Effector memory CD4-positive, alpha-beta T cell (primary cell): Measurements from ENCODE around the gene PPP1R26.

Experiments
- DNase-seq, 3 donors: peaks; one replicate each; pipeline ENCODE4 v3.0.0-alpha.2; 2020
- H3K27ac ChIP-seq: 2 replicates; pipeline ENCODE4 v1.7.0; 2013; ENCODE audit warnings: mild to moderate bottlenecking, low read length, moderate library complexity; ENCODE audit not compliant: insufficient read depth, poor library complexity, severe bottlenecking
- H3K27me3 ChIP-seq: replicated peaks from 2 replicates; pipeline ENCODE4 v1.7.0; 2013; ENCODE audit warnings: mild to moderate bottlenecking, low read length; ENCODE audit not compliant: insufficient read depth, control insufficient read depth, poor library complexity, severe bottlenecking
- H3K36me3 ChIP-seq: 2 replicates; pipeline ENCODE4 v1.7.0; 2013; ENCODE audit warnings: mild to moderate bottlenecking, low read length, moderate library complexity; ENCODE audit not compliant: control insufficient read depth, insufficient read depth
- H3K4me1 ChIP-seq: 2 replicates; pipeline ENCODE4 v1.7.0; 2013; ENCODE audit warnings: low read length, mild to moderate bottlenecking; ENCODE audit not compliant: control insufficient read depth, insufficient read depth, poor library complexity, severe bottlenecking
- H3K4me3 ChIP-seq: 2 replicates; pipeline ENCODE4 v1.7.0; 2013; ENCODE audit warnings: low read length, low read depth, mild to moderate bottlenecking; ENCODE audit not compliant: insufficient read depth, poor library complexity, severe bottlenecking
- H3K9me3 ChIP-seq: 2 replicates; pipeline ENCODE4 v1.7.0; 2013; ENCODE audit warnings: mild to moderate bottlenecking, low read length, moderate library complexity; ENCODE audit not compliant: control insufficient read depth

Gene PPP1R26

DNA sequence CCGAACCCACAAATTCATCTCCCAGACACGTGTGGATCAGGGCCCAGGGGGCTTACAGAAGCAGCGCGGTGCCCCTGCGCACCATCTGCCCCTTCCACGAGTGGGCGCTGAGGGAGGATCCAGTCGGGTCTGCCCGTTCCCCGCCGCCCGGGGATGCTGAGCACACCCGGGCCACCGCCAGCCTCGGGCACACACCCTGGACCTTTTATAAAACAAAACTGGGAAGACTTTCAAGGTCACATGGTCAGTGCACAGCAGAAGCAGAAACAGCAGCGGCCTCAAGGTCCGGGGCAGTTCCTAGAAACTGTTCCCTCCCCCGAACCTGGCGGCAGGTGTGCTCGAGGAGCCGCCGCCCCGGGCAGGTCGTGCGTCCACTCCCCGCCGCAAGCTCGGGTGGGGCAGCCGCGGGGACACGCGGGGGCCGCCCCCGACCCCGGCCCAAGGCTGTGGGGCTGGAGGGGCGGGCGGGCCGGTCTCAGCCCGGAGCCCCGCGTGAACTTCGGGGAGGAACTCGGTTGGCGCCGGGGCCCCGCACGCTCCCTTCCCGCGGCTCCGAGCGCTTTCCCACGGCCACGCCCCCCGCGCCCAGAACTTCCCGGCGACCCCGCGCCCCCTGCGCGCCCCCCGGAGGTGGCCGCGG is 633 bp upstream of the PPP1R26 start:
- H3K4me3 ChIP-seq, result peak overlapping the region; percentile 35
- no peaks in the 10 kb centered on the region for H3K9me3 ChIP-seq
- peaks cover 11% of the 10 kb centered on the region for H3K4me1 ChIP-seq
- DNase-seq, result no peak
- no peaks in the 10 kb centered on the region for H3K36me3 ChIP-seq
- no peak overlapping the region for H3K27ac ChIP-seq
- H3K27me3 ChIP-seq, result peaks cover 4% of the 10 kb centered on the region

- no peak overlapping the region for H3K27ac ChIP-seq
These were observed 723 bp downstream of the PPP1R26 start for GRCh38 chr9:135480071-135480939.

DNA sequence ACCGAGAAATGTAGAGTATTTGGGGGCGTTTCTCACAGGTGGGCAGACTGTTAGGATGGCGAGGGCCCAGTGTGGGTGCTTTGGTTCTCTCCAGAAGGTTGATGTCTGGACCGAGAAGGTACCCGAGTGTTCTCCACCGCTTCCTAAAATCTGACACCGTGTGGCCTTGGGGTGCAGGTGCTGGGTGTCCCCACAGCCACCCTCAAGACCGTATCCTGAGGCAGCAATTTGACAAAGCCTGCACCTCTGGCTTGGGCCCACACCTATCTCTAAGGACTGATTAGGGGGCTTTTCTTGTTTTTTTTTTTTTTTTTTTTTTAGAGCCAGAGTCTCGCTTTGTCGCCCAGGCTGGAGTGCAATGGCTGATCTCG is 1.3 kb downstream of the PPP1R26 start:
- H3K9me3 ChIP-seq, result no peaks in the 10 kb centered on the region
- H3K4me1 ChIP-seq, result peaks cover 11% of the 10 kb centered on the region
- DNase-seq, result no peak
- peak overlapping the region; percentile 66 for H3K4me3 ChIP-seq
- no peak overlapping the region for H3K27ac ChIP-seq
- H3K36me3 ChIP-seq, result no peaks in the 10 kb centered on the region
- peaks cover 4% of the 10 kb centered on the region for H3K27me3 ChIP-seq

More at GRCh38 chr9:135480071-135480939, 723 bp downstream of the PPP1R26 start:
- Histone ChIP-seq H3K4me3 (peak overlapping the region; percentile 66), H3K4me1 (peaks cover 11% of the 10 kb centered on the region), H3K36me3 (no peaks in the 10 kb centered on the region), H3K9me3 (no peaks in the 10 kb centered on the region), H3K27me3 (peaks cover 4% of the 10 kb centered on the region)
- no peak for DNase-seq

- H3K27me3 ChIP-seq, result peaks cover 4% of the 10 kb centered on the region
These were observed 2.6 kb downstream of the PPP1R26 start for GRCh38 chr9:135482015-135482754.

DNA sequence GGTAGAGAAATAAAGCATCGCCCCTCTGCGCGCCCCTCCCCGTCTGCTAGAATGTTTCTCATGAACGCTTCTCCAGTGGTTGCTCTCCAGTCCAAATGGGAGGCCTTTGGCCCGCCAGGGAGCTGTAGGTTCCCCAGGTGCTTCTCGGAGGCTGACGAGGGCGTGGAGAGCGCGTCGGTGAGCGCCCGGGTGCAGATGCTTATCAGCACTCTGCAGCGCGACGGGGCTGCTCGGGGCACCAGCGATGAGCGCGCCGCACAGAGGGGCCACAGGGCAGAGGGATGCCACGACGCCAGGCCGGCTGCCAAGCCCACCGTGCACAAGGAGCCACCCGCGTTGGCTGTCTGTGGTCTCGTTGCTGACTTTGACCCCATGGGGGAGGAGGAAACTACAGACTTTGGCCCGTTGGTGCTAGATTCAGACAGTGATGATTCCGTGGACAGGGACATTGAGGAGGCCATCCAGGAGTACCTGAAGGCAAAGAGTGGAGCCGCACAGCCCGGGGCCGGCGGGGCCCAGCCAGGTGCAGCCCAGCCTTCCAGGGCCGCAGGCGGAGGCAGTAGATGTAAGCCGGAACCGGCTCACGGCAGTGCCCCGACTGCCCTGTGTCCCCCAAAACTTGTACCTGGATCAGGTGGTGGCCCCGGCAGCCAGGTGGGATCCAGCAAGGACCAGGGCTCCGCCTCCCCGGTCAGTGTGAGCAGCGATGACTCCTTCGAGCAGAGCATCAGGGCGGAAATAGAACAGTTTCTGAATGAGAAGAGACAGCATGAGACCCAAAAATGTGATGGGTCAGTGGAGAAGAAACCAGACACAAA is 5.1 kb downstream of the PPP1R26 start:
- Histone ChIP-seq H3K4me1 (peaks cover 8% of the 10 kb centered on the region), H3K4me3 (no peak overlapping the region), H3K27me3 (no peaks in the 10 kb centered on the region), H3K36me3 (no peaks in the 10 kb centered on the region), H3K9me3 (no peaks in the 10 kb centered on the region), H3K27ac (no peak overlapping the region)
- DNase-seq, result no peak

More at GRCh38 chr9:135482015-135482754, 2.6 kb downstream of the PPP1R26 start:
- Histone ChIP-seq H3K4me3 (no peak overlapping the region), H3K27ac (no peak overlapping the region), H3K4me1 (peaks cover 11% of the 10 kb centered on the region), H3K36me3 (no peaks in the 10 kb centered on the region), H3K9me3 (no peaks in the 10 kb centered on the region)
- no peak for DNase-seq

GRCh38 chr9:135485385-135485784 is 5.8 kb downstream of the PPP1R26 start:
- H3K27ac ChIP-seq, result no peak overlapping the region
- no peak for DNase-seq
- H3K4me3 ChIP-seq, result no peak overlapping the region
- H3K36me3 ChIP-seq, result no peaks in the 10 kb centered on the region
- no peaks in the 10 kb centered on the region for H3K27me3 ChIP-seq
- no peaks in the 10 kb centered on the region for H3K9me3 ChIP-seq
- H3K4me1 ChIP-seq, result peaks cover 7% of the 10 kb centered on the region

DNA sequence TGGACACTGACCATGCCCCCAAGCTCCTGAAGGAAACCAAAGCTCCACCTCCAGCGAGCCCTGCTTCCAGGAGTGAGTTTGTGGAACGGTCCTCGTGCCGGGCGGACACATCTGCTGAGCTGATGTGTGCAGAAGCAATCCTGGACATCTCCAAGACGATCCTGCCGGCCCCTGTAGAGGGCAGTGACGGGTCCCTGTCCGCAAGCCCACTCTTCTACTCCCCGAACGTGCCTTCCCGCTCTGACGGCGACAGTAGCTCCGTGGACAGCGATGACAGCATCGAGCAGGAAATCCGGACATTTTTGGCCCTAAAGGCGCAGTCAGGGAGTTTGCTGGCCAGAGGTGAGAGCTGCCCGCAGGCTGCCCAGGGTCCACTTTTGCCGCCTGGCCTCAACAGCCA is 6.2 kb downstream of the PPP1R26 start:
- Histone ChIP-seq H3K27me3 (no peaks in the 10 kb centered on the region), H3K4me1 (peaks cover 2% of the 10 kb centered on the region), H3K4me3 (no peak overlapping the region), H3K27ac (no peak overlapping the region), H3K9me3 (no peaks in the 10 kb centered on the region), H3K36me3 (no peaks in the 10 kb centered on the region)
- no peak for DNase-seq

GRCh38 chr9:135486267-135487065 is 6.9 kb downstream of the PPP1R26 start:
- no peaks in the 10 kb centered on the region for H3K4me1 ChIP-seq
- H3K27me3 ChIP-seq, result no peaks in the 10 kb centered on the region
- H3K27ac ChIP-seq, result no peak overlapping the region
- H3K4me3 ChIP-seq, result no peak overlapping the region
- DNase-seq, result no peak
- no peaks in the 10 kb centered on the region for H3K9me3 ChIP-seq
- no peaks in the 10 kb centered on the region for H3K36me3 ChIP-seq
